Gastrocnemius medialis (tissue), 4 donors: Measurements from ENCODE around the gene NAV2.

Source experiments
- CTCF ChIP-seq, 5 experiments: fragments of 450-650 bp in 3 of 5; fragments of 200-600 bp in 2 of 5; sonication (generic) in 2 of 5; IDR thresholded peaks in 4 of 5; conservative IDR thresholded peaks in 1 of 5; 1 replicate in 4 of 5; 2 replicates in 1 of 5; pipeline ENCODE4 v1.5.1; 2016 to 2019; ENCODE audit warnings: antibody characterized with exemption in 5 of 5, mild to moderate bottlenecking in 3 of 5, moderate library complexity in 3 of 5
- POLR2A ChIP-seq, 2 donors: fragments of 450-650 bp; IDR thresholded peaks; one replicate each; pipeline ENCODE4 v1.6.1; 2017; ENCODE audit warnings: antibody characterized with exemption in 2 of 2, mild to moderate bottlenecking in 2 of 2, moderate library complexity in 2 of 2

GRCh38 chr11:20003351-20003750 lies 290.7 kb downstream of the NAV2 start:
- no peak for TF ChIP-seq POLR2A (IDR thresholded peaks at IDR 0.05)
- no peak for TF ChIP-seq CTCF (IDR thresholded peaks at IDR 0.05 in 4 of 5, conservative IDR thresholded peaks at IDR 0.05 in 1 of 5)
